ENCODE results near the gene TIAM1.

TIAM1 gene

GRCh38 chr21:31354604-31355443 lies 10.8 kb upstream of the TIAM1 start:
- H3K4me3 ChIP-seq (replicated peaks; ENCODE audit: low read depth, low read length) = no peak overlapping the region
- peak; percentile 78 for DNase-seq (ENCODE audit: low read depth)
- no peak for TF ChIP-seq CTCF (IDR thresholded peaks at IDR 0.05; ENCODE audit: low read length, missing control alignments)

- no peak overlapping the region for H3K4me3 ChIP-seq (replicated peaks; ENCODE audit: low read depth, low read length)
- TF ChIP-seq CTCF (IDR thresholded peaks at IDR 0.05; ENCODE audit: low read length, missing control alignments) = no peak
- no peak for DNase-seq (ENCODE audit: low read depth)
Observed at GRCh38 chr21:31354122-31354521, 10.1 kb upstream of the TIAM1 start.

GRCh38 chr21:31352836-31353235 lies 8.8 kb upstream of the TIAM1 start:
- no peak for DNase-seq (ENCODE audit: low read depth)
- H3K4me3 ChIP-seq (replicated peaks; ENCODE audit: low read depth, low read length) = no peak overlapping the region
- no peak for TF ChIP-seq CTCF (IDR thresholded peaks at IDR 0.05; ENCODE audit: low read length, missing control alignments)

GRCh38 chr21:31351960-31352359 lies 7.9 kb upstream of the TIAM1 start:
- no peak for DNase-seq (ENCODE audit: low read depth)
- no peak overlapping the region for H3K4me3 ChIP-seq (replicated peaks; ENCODE audit: low read depth, low read length)
- no peak for TF ChIP-seq CTCF (IDR thresholded peaks at IDR 0.05; ENCODE audit: low read length, missing control alignments)

- DNase-seq (ENCODE audit: low read depth) = peak; percentile 58
- no peak overlapping the region for H3K4me3 ChIP-seq (replicated peaks; ENCODE audit: low read depth, low read length)
- no peak for TF ChIP-seq CTCF (IDR thresholded peaks at IDR 0.05; ENCODE audit: low read length, missing control alignments)
Observed at GRCh38 chr21:31351438-31351837, 7.4 kb upstream of the TIAM1 start.

- DNase-seq (ENCODE audit: low read depth) = no peak
Observed at GRCh38 chr21:31349208-31349607, 5.1 kb upstream of the TIAM1 start.

More at GRCh38 chr21:31349208-31349607, 5.1 kb upstream of the TIAM1 start:
- no peak for TF ChIP-seq CTCF (IDR thresholded peaks at IDR 0.05; ENCODE audit: low read length, missing control alignments)
- no peak overlapping the region for H3K4me3 ChIP-seq (replicated peaks; ENCODE audit: low read depth, low read length)

Measured in fibroblast of pulmonary artery (primary cell).